NCI-H2196 (cell line): ENCODE results near the gene SRD5A1.

Experiments
- DNase-seq: peaks from one replicate; lab custom pipeline; 2025; ENCODE audit not compliant: unreplicated experiment; lab: John Stamatoyannopoulos, UW

The SRD5A1 gene

DNA sequence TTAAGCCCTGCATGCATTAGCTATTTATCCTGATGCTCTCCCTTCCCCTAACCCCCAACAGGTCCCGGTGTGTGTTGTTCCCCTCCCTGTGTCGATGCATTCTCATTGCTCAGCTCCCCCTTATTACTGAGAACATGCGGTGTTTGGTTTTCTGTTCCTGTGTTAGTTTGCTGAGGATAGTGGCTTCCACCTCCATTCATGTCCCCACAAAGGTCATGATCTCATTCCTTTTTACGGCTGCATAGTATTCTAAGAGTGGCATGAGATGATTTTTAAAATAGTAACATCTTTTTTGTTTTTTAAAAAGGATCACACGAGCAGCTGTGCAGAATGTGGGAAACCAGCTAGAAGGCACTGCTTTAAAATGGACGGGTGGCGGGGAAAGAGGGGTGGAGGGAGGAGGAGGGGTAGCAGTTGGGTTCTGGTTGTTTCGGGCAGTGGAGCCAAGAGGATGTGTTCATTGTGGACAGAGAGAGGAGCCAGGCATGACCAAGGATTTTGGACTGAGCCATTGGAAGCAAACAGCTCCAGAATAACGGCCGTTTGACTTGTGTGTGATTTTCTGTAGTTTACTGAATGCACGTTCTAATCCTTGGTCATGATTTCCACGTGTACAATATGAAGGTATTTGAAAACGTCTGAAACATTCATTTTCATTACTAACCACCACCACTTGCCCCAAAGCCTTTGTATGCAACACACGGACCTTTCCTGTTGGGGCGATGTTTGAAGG is 78.3 kb downstream of the SRD5A1 start:
- peak; percentile 46 for DNase-seq

DNA sequence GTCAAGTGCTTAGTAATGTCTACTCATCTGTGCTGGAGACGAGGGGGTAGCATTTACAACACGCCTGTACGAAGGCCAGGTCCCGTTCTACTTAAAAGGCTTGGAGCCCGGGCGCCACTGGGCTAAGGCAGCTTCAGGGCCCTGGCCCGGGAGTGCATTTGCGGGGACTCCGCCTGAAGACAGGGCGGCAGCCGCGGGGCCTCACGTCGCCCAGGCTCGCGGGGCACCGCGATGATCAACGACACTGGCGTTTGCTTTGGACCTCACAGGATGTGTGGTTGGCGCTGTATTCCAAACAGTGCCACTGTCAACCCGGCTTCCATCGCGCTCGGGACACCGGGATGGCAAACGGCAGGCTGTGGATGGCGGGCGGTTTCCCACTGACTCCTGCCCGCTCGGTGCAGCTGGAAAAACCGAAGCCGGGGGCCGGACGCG is 78.9 kb downstream of the SRD5A1 start:
- DNase-seq: peak; percentile 46

DNA sequence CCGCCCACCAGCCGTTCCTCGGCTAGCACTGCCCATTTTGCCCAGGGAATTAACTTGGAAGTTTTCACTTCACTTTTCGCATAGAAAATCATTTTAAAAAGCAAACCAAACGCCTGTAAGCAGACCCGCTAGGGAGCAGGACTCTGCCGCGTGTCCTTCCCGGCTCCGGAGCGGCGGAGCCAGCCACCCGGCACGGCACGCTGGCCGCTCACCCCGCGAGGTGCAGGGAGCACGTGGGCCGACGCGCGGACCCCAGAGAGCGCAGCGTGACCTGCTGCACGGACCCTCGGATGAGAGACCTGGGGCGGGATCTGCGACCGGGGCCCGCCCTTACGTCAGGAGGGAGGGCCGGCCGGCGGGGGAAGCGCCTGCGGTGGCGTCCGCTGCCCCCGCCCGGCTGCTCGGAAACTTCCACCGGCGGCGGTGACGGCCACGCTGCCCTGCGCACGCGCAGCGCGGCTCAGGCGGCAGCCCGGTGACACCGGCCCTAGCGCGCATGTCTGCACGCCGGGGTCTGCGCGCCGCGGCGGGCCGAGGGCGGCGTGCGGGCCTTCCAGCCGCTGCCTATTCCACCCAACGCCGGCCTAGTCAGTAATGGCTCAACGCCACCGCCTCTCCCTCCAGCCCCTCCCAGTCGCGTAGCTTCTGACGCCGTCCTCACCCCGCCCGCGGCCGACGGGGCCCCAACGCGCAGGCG is 79.5 kb downstream of the SRD5A1 start:
- peak; percentile 97 for DNase-seq

DNA sequence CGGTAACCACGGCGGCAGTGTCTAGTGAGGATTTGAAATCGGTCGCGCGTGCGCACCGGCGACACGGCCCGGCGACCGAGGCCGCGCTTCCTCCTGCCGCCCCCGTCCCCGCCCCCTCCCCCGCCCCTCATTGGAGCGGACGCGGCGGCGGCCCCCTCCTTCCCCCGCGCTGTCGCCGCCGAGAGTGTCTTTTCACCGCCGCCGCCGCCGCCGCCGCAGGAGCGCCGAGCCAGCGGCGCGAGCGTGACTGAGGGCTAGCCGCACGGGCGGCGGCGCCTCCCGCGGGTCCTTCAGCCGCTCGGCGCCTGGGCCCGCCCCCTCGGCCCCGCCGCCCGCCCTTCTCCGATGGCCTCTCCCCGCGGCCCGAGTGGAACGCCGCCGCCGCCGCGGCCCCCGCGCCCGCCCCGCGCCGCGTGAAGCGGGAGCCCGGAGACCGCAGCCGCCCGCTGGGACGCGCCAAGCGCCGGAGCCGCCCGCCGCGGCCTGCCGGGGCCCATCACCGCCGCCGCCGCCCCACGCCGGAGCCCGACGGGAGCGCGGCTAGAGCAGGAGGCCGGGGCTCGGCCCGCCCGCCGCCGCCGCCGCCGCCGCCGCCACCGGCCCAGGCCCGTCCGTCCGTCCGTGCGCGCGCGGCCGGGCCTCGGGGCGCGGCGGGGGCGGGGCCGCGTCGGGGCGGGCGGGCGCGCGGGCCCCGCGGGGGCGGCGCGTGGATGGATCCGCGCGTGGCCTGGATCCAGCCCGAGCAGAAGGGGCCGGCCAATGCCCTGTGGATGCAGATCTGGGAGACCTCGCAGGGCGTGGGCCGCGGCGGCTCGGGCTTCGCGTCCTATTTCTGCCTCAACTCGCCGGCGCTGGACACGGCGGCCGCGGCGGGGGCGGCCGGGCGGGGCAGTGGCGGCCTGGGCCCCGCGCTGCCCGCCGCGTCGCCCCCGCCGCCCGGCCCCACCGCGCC is 80.3 kb downstream of the SRD5A1 start, which contains the start of gene TENT4A:
Gene TENT4A (plus strand): TSS at position 159 of the 952 bp plus-strand sequence. CDS start 552 bp downstream, at position 711.
- DNase-seq: no peak

DNA sequence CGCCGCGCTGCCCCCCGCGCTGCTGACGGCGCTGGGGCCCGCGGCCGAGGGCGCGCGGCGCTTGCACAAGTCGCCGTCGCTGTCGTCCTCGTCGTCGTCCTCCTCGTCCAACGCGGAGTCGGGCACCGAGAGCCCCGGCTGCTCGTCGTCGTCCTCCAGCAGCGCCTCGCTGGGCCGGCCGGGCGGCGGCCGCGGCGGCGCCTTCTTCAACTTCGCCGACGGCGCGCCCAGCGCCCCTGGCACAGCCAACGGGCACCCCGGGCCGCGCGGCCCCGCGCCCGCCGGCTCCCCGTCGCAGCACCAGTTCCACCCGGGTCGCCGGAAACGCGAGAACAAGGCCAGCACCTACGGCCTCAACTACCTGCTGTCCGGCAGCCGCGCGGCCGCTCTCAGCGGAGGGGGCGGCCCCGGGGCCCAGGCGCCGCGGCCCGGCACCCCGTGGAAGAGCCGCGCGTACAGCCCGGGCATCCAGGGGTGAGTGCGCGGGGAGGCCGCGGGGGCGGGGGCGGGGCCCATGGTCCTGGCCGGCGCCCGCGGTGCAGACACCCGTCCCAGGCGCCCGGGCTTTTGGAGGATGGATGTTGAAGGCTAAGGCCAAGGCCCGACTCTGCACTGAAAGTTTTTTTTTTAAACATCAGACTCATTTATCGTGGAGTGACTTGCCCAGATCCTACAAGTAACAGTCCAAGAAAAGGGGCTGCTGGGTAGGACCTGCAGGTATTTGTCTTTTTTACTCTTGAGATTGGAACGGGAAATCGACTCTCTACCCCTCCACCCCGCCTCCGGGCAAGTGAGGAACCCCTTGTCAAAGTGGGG is 81.2 kb downstream of the SRD5A1 start:
- DNase-seq: no peak

DNA sequence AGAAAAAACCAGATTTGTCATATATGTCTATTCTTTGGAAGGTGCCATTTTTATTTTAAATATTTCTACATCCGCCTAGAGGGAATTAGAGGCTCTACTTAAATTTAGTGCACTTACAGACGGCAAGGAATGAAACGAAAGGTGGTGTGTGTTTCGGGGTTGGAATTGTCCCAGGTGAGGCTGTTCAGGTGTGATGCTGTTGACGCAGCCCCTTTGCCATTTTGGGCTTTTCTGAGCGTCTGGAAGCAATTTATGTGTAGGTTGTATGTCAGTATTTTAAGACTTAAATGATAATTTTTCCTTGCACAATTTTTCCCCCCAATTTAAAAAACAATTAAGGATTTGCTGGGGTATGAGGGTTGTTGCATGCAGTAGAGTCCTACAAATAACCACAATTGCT is 82.0 kb downstream of the SRD5A1 start:
- no peak for DNase-seq

DNA sequence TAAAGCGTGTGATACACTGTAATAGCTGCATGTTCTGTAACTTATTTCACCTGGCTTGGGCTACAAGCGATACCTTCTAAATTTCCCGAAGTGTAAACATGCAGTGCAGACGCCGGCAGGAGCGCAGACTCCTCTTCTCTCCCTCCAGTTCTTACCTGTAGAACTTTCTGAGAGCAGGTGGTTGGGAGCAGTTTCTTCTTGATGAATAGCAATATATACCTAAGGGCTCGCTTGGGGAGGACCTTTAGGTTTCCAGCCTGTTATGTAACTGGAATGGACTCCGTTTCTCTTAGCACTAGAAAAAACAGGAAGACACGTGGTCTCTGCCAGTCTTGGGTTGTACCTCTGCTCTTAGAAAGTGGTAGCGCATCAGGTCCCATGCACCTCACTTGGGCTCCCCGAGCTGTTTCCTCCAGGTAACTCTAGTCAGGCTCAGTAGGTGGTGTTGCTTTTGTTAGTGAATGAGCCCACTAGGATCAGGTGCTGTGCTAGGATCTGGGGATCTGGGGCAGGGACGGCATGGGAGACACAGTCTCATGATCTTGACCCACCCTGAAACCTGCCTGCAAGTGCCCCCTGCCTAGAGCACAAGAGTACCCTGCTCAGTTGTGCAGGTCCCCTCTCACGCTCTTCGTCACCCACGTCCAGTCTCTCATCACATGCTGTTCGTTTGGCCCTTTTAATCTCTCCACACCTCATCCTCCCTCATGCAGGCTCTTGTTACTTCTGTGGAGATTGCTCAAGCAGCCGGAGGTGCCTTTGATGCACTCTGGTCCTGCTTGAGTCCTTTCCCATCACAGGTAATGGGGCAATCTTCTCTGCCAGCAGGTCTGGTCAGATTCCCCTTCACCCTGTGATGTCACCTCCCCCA is 82.8 kb downstream of the SRD5A1 start:
- no peak for DNase-seq

DNA sequence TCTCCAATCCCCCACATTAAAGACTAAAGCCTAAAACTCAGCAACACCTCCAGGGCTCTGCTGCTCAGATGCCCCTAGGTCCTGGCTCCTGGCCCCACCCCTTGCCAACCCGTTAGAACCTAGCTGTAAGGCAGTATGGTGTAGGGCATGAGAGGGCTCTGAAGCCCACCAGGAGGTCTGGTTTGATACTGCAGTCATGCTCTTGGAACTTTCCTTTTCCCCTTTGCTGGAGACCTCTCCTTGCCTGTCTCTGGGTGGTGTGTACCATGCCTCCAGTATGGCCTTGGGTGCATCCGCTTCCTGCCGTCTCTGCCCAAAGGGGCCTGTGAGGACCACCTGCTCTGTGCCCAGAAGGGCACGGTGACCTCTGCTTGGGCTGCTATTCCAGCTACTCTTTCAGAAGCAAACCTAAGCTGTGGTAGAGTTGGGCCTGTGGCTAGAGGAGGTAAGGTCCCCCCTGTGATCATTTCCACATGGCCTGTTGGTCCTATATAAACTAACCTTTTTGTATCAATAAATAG is 83.4 kb downstream of the SRD5A1 start:
- no peak for DNase-seq

DNA sequence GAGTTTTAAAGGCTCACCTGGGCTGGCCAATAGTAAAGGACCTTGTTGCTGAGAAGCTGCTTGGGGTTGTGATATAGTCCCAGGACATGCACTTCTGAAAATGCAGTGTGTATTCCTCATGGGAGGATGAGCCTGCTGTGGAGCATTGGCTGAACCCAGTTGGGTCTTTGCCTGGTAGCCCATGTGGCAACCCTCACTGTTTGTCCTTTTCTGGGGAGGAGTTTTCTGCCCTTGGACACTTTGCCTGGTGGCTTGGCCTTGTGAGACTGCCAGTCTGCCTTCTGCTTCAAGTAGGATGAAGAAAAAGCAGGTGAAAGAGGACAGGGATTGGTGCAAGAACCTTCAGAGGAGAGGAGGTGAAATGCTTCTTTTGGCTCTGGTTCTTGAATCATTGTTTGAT is 84.0 kb downstream of the SRD5A1 start:
- DNase-seq: no peak

DNA sequence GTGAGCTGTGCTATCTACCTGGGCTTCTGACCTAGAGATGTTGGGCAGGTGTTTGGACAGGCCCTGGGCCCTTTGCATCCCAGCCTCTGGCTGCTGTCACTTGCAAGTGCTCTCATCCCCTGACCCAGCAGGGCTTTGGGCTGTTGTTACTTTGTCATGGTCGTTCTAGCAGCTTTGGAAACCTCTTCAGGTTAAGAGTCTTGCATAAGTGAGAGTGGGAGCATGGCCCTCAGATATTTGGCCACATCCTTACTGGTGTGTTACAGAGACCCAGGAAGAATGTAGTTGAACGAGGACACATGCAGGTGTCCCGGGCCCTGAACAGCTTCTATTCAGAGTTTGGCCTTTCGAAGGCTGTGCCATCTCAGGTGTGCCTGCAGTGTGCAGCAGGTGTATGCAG is 84.4 kb downstream of the SRD5A1 start:
- DNase-seq: no peak

DNA sequence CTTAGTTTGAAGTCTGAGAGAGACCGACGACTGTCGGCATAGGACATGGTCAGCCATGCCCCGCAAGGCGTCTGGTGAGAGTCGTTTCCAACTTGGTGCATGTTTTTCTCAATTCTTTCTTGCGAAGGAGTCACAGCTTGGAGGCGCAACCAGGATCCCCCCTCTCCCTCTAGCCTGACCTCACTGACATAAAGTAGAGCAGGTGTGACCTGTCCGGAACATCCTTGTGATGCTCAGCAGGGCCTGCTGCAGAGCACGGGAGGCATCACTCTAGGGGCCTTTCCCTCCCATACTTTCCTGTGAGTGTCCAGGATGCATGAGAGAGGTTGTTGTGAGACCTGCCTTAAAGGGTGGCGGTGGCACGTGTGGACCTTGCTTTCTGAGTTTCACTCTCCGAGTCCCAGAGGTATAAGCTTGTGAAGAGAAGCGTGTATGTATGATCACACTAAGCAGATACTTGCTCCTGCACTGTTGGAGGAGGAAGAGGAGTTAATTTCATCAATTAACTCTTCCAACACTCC is 85.0 kb downstream of the SRD5A1 start:
- DNase-seq: no peak

DNA sequence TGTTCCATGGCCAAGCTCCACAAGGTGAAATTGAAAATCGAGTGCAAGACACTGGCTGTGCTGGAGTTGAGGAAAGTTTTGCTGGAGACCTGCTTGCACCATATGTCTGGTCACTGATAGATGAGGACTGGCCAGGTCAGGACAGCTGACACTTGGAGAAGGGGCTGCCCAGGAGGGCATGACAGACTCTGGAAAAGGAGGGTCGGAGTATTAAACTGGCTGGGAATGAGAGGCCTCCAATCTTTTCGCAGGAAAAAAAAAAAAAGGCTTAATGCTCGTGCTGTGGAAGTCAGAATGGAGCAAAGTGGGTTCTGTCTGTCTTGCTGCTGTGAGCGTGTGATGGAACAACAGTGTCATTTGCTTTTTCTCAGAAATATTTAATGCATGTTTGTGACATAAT is 85.5 kb downstream of the SRD5A1 start:
- no peak for DNase-seq

DNA sequence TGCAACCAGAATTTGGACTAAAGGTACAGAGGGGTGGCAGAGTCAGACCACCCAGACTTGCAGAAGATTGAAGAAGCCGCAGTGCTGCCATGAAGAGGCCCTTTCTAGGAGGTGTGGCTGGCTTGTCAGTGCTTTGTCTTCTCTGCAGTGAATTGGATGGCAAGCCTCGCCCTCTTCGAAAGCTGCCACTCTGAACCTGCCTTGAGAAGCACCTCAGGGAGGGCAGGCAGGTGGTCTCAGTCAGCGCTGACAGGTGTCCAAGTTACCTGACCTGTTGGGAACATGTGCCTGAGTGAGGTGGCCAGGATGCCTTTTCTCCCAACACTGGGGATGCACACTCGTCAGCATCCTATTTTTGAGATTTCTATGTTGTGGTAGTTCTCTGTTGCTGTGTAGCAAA is 86.2 kb downstream of the SRD5A1 start:
- no peak for DNase-seq

DNA sequence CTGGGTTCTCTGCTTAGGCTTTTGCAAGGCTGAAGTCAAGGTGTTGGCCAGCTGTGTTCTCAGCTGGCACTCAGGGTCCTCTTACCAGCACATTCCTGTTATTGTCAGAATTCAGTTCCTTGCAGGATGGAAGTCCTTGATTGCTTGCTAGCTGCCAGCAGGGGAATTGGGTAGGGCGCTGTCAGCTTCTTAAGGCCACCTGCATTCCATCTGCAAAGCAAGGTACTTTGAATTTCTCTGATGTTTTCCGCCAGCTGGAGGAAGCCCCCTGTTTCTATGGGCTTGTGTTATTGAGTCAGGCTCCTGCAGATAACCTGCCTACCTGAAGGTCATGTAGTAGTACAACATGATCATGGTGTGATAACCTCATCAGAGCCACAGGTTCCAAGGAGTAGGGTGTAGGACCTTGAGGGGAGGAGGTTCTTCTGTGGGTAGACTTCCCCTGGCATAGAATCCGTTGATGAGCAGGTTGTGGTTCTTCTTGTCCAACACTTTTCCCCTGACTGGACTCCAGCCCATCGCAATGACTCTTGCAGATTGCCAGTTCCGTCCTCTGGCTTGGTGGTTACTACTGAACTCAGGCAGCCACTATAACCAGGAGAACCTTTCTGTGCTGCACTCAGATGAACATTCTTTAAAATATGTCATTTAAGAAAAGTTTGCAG is 86.8 kb downstream of the SRD5A1 start:
- DNase-seq: no peak

DNA sequence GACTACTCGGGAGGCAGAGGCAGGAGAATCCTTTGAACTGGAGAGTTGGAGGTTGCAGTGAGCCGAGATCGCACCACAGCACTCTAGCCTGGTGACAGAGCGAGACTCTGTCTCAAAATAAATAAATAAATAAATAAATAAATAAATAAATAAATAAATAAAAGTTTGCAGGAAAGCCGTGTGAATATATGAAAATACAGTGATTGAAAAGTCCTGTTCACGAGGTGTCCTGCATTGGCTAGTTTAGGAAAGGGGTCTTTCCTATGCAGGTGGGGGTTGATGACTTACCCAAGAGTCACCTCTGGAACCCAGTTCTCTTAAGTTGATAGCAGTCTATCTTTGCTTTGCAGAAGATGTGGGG is 87.3 kb downstream of the SRD5A1 start:
- DNase-seq: no peak

DNA sequence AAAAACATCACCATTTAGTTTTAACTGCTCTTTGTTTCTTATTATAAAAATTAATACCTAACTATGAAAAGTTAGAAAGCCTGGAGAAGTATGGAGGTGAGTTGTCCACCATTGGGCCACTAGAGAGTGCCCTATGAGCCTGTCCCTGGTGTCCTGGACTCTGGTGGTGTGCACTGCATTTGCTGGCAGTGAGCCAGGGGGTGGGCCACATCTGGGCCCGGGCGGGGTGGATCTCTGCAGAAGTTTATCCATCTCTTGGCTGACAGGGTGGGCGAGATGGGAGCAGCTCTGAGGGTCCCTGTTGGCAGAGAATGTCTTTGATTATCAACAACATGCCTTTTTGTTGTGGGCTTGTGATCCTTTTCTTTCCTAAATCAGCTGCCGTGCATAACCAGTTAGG is 88.2 kb downstream of the SRD5A1 start:
- no peak for DNase-seq

DNA sequence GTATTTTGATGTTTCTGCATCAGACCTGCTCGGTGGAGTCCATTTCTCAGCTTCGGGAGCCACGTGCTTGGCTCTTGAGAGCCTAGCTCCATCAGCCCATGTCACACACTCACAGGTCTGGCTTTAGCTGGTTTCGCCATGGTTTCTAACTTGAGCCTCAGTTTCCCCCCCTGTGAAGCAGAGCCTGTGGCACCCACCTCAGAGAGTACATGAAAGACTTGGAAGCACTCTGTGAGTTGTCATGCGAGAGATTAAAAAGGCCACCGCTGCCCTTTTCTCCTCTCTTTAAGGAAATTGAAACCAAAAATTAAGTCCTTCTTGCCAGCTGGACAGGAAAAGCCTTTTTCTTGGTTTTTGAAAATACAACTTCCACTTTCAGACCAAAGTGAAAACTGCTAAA is 88.8 kb downstream of the SRD5A1 start:
- no peak for DNase-seq

DNA sequence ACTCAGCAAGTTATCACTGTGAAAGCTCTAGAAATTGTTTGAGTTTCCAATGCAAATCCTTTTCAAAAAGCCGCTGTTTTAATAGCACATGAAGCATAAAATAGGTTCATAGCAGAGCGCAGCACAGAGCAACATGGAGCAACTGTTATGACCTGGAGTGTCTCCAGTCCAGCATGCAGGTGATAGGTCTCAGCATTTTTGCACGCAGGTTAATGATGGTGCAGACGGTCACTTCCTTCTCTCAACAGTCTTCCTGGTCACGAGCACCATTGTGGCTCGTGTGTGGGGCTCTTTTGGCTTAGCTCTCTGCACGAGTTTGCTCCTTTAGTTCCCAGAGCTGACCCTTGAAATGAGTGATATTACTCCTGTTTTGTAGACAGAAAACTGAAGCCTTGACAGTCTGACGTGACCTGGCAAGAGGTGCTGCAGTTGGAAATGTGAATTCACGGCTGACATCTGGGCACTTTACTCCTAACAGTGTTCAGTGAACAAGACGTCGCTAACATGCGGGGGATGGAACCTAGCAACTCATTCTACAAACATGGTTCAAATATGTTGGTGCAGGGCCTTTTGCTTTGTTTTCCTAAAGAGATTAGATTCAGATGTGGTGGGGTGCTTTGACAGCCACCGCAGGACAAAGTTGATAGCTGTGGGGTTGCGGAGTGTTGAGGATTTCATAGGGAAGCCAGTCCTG is 90.0 kb downstream of the SRD5A1 start:
- no peak for DNase-seq
